HCT116 (cell line): Measurements from ENCODE around the gene CYGB. TPM values are rescaled to one million over a fixed set of nuclear protein-coding genes. Genes with fewer than 3 reads are reported as not detected.

ENCODE experiments used
- ATAC-seq: fragments of 200-7000 bp; cut with Tn5 transposase; 2 replicates; pipeline ENCODE4 v1.9.1; 2020; ENCODE audit warnings: mild to moderate bottlenecking, moderate library complexity
- BruUV-seq: library from RNA; stranded (reverse); fragments of 400-500 nt; replicated peaks from 2 replicates; lab custom pipeline; 2021; lab: Mats Ljungman, UMichigan
- CTCF ChIA-PET: fragments of 300-600 bp; sonication (Branson Sonifier 250); formaldehyde crosslinking; loops from one replicate; lab custom pipeline; 2021; ENCODE audit warnings: antibody characterized with exemption; lab: Charles Lee
- POLR2A ChIA-PET: fragments of 300-600, 350-600 bp; sonication (Branson Sonifier 250); formaldehyde crosslinking; loops from one replicate; lab custom pipeline; 2021; ENCODE audit warnings: antibody characterized with exemption; lab: Charles Lee
- RAD21 ChIA-PET, 2 experiments: fragments of 300-600 bp; sonication (Branson Sonifier 250); formaldehyde crosslinking; loops; one replicate each; lab custom pipeline; 2023; ENCODE audit warnings: low total read pairs in 2 of 2; ENCODE audit not compliant: uncharacterized antibody in 2 of 2, unreplicated experiment in 2 of 2, low non-redundant PET in 1 of 2; lab: Charles Lee
- DNase-seq: peaks from one replicate; pipeline ENCODE4 v3.0.0-alpha.2; 2010; ENCODE audit warnings: low read depth, low spot score
- H2AFZ ChIP-seq: fragments of 200-600 bp; shearing (Covaris generic), sonication (generic); 2 replicates; pipeline ENCODE4 v1.6.1; 2017; ENCODE audit warnings: low read depth, mixed run types, mixed read lengths, antibody characterized with exemption, low read length; ENCODE audit not compliant: poor library complexity, severe bottlenecking
- H3K27ac ChIP-seq: 2 replicates; pipeline ENCODE4 v1.5.1; 2012; ENCODE audit warnings: low read depth, low read length
- H3K27me3 ChIP-seq: fragments of 200-600 bp; sonication (generic); 2 replicates; pipeline ENCODE4 v1.6.1; 2016; ENCODE audit warnings: mixed run types, low read length, mixed read lengths; ENCODE audit not compliant: insufficient read depth
- H3K36me3 ChIP-seq, 2 experiments: fragments of 200-500 bp in 1 of 2; fragments of 200-600 bp in 1 of 2; sonication (Bioruptor generic) in 1 of 2; sonication (generic) in 1 of 2; 2 replicates each; pipeline versions ENCODE4 v1.5.1 to v1.6.1; 2014 to 2016; ENCODE audit warnings: low read length in 2 of 2, inconsistent platforms in 1 of 2, mixed read lengths in 1 of 2, mixed run types in 1 of 2; ENCODE audit not compliant: insufficient read depth in 2 of 2, control insufficient read depth in 1 of 2
- H3K4me1 ChIP-seq, 2 experiments: fragments of 200-600 bp in 1 of 2; sonication (generic) in 1 of 2; 2 replicates each; pipeline versions ENCODE4 v1.5.1 to v1.6.1; 2012 to 2017; ENCODE audit warnings: low read length in 2 of 2, inconsistent platforms in 1 of 2, mild to moderate bottlenecking in 1 of 2, mixed read lengths in 1 of 2, mixed run types in 1 of 2, moderate library complexity in 1 of 2; ENCODE audit not compliant: insufficient read depth in 2 of 2, control insufficient read depth in 1 of 2
- H3K4me2 ChIP-seq: fragments of 200-600 bp; sonication (generic); 2 replicates; pipeline ENCODE4 v1.6.1; 2017; ENCODE audit warnings: mixed run types, low read length, mixed read lengths
- H3K4me3 ChIP-seq, 2 experiments: fragments of 200-600 bp in 1 of 2; sonication (generic) in 1 of 2; replicated peaks in 1 of 2; 2 replicates each; pipeline ENCODE4 v1.5.1; 2011 to 2016; ENCODE audit warnings: low read length in 2 of 2, control low read depth in 1 of 2, low read depth in 1 of 2, mild to moderate bottlenecking in 1 of 2, mixed read lengths in 1 of 2, mixed run types in 1 of 2
- H3K79me2 ChIP-seq: fragments of 200-600 bp; sonication (generic); 2 replicates; pipeline ENCODE4 v1.6.1; 2017; ENCODE audit warnings: mild to moderate bottlenecking, mixed run types, low read length, moderate library complexity, mixed read lengths; ENCODE audit not compliant: insufficient read depth
- H3K9ac ChIP-seq: fragments of 200-600 bp; sonication (generic); 2 replicates; pipeline ENCODE4 v1.6.1; 2016; ENCODE audit warnings: low read length, mixed read lengths
- H3K9me2 ChIP-seq: fragments of 200-600 bp; sonication (generic), shearing (Covaris generic); 2 replicates; pipeline ENCODE4 v1.6.1; 2017; ENCODE audit warnings: mixed run types, mild to moderate bottlenecking, moderate library complexity; ENCODE audit not compliant: insufficient read depth
- H3K9me3 ChIP-seq, 2 experiments: fragments of 200-500 bp in 1 of 2; fragments of 200-600 bp in 1 of 2; sonication (Bioruptor generic) in 1 of 2; sonication (generic) in 1 of 2; 2 replicates each; pipeline ENCODE4 v1.6.1; 2014 to 2017; ENCODE audit warnings: low read length in 2 of 2, mixed read lengths in 2 of 2, inconsistent platforms in 1 of 2, low read depth in 1 of 2, mild to moderate bottlenecking in 1 of 2, mixed run types in 1 of 2, moderate library complexity in 1 of 2; ENCODE audit not compliant: control insufficient read depth in 1 of 2, insufficient read depth in 1 of 2
- H4K20me1 ChIP-seq: fragments of 200-600 bp; sonication (generic), shearing (Covaris generic); 2 replicates; pipeline ENCODE4 v1.6.1; 2017; ENCODE audit warnings: mixed run types, mild to moderate bottlenecking, moderate library complexity; ENCODE audit not compliant: insufficient read depth
- EGR1 ChIP-seq: IDR thresholded peaks from 2 replicates; pipeline ENCODE4 v1.6.1; 2012; ENCODE audit warnings: low read depth
- EZH2 ChIP-seq: fragments of 200-600 bp; sonication (generic); IDR thresholded peaks from 2 replicates; pipeline ENCODE4 v1.6.1; 2017; ENCODE audit warnings: antibody characterized with exemption, mixed run types
- FOSL1 ChIP-seq: IDR thresholded peaks from 2 replicates; pipeline ENCODE4 v1.6.1; 2012; ENCODE audit warnings: low read depth
- JUND ChIP-seq: IDR thresholded peaks from 2 replicates; pipeline ENCODE4 v1.6.1; 2012
- POLR2A ChIP-seq: IDR thresholded peaks from 2 replicates; pipeline ENCODE4 v1.7.0; 2011; ENCODE audit warnings: borderline replicate concordance; ENCODE audit not compliant: insufficient read depth, insufficient read length; ENCODE audit errors: extremely low read depth
- POLR2AphosphoS5 ChIP-seq: IDR thresholded peaks from 2 replicates; pipeline ENCODE4 v1.6.1; 2011; ENCODE audit warnings: mild to moderate bottlenecking, low read depth, low read length, moderate library complexity
- RAD21 ChIP-seq: IDR thresholded peaks from 2 replicates; pipeline ENCODE4 v1.6.1; 2012; ENCODE audit warnings: low read depth, mild to moderate bottlenecking
- SP1 ChIP-seq: IDR thresholded peaks from 2 replicates; pipeline ENCODE4 v1.6.1; 2012; ENCODE audit warnings: low read depth
- ZNF274 ChIP-seq: fragments of 200-500 bp; sonication (Bioruptor generic); IDR thresholded peaks from 2 replicates; pipeline ENCODE4 v1.6.1; 2014; ENCODE audit warnings: mild to moderate bottlenecking, low read depth, low read length, inconsistent platforms
- intact Hi-C: fragments of 100-400 bp; cut with micrococcal nuclease; formaldehyde crosslinking; loops from 2 replicates; pipeline ENCODE4 v1.10.0; 2022
- total RNA-seq: library from RNA; stranded (reverse); gene quantifications from one replicate; pipeline ENCODE4 v1.2.1, GENCODE V29; 2021; ENCODE audit not compliant: unreplicated experiment

The CYGB gene
- total RNA-seq, 1 experiment from 2014 or later, result 0.66 TPM

- TF ChIP-seq POLR2AphosphoS5, result no peak
- peaks cover 4 to 41% of the 10 kb centered on the region in 2 experiments; a peak in 2 of 4 replicates for H3K4me1 ChIP-seq
- ChIA-PET POLR2A (no interaction called here), CTCF (no interaction called here), RAD21 (interaction anchor here in 1 of 2 experiments (0.5 kb wide), 1 partner anchor 360 kb away, joined by 10 read pairs; no protein-coding TSS in a partner anchor)
- H3K4me3 ChIP-seq, result no peak overlapping the region
- H3K79me2 ChIP-seq, result peaks cover 19% of the 10 kb centered on the region
- no peak for DNase-seq
- no peak overlapping the region for H3K27ac ChIP-seq
- H3K36me3 ChIP-seq, result peaks cover 3 to 5% of the 10 kb centered on the region in 2 experiments; a peak in 1 of 4 replicates
- ATAC-seq, result peak; percentile 13; the same call in 1 of the 2 replicates
- H3K27me3 ChIP-seq, result no peaks in the 10 kb centered on the region
- no peak overlapping the region for H3K9ac ChIP-seq
- H3K9me3 ChIP-seq, result no peaks in the 10 kb centered on the region
- H4K20me1 ChIP-seq, result no peaks in the 10 kb centered on the region
- peak overlapping the region; percentile 31 for H3K4me2 ChIP-seq
- intact Hi-C loops, result no loop called here
- no peak overlapping the region for H2AFZ ChIP-seq
- BruUV-seq, result no TSS peak
- H3K9me2 ChIP-seq, result no peaks in the 10 kb centered on the region
Measured at GRCh38 chr17:76492123-76492988, 45.2 kb downstream of the CYGB start.

- no peak for ATAC-seq
Measured at GRCh38 chr17:76491271-76492122, 46.0 kb downstream of the CYGB start.

More at GRCh38 chr17:76491271-76492122, 46.0 kb downstream of the CYGB start:
- no peak overlapping the region for H3K27ac ChIP-seq
- ChIA-PET CTCF (interaction anchor here (1.7 kb wide), 1 partner anchor 32 kb away, joined by 4 read pairs; no protein-coding TSS in a partner anchor), RAD21 (interaction anchor here in 1 of 2 experiments (0.5 kb wide), 1 partner anchor 359 kb away, joined by 10 read pairs; no protein-coding TSS in a partner anchor), POLR2A (interaction anchor here (2.0 kb wide), 1 partner anchor 9 kb away, joined by 7 read pairs; the partner anchor contains the start of gene RHBDF2)
- H3K27me3 ChIP-seq, result no peaks in the 10 kb centered on the region
- H3K4me3 ChIP-seq, result no peak overlapping the region
- peaks cover 4 to 44% of the 10 kb centered on the region in 2 experiments; a peak in 3 of 4 replicates for H3K4me1 ChIP-seq
- H3K9me2 ChIP-seq, result no peaks in the 10 kb centered on the region
- H3K9me3 ChIP-seq, result no peaks in the 10 kb centered on the region
- H3K36me3 ChIP-seq, result peaks cover 3 to 5% of the 10 kb centered on the region in 2 experiments; a peak in 1 of 4 replicates
- TF ChIP-seq SP1, result no peak
- TF ChIP-seq POLR2A, result no peak
- TF ChIP-seq EGR1, result no peak
- no peak for TF ChIP-seq FOSL1
- no peak for TF ChIP-seq ZNF274
- TF ChIP-seq EZH2, result no peak
- no peak for TF ChIP-seq RAD21
- TF ChIP-seq JUND, result no peak
- no peak overlapping the region for H2AFZ ChIP-seq
- H3K79me2 ChIP-seq, result peaks cover 11% of the 10 kb centered on the region
- BruUV-seq, result no TSS peak
- intact Hi-C loops, result no loop called here
- H4K20me1 ChIP-seq, result no peaks in the 10 kb centered on the region
- no peak overlapping the region for H3K4me2 ChIP-seq
- DNase-seq, result no peak
- no peak overlapping the region for H3K9ac ChIP-seq
